Trophoblast cell (in vitro differentiated cells and primary cell): ENCODE data around the gene CLEC3A.
A peak's percentile ranks its signal among the peaks of the same experiment; 100 is the strongest.
"Not testable (repeated sequence)": the region's sequence is repeated elsewhere in the genome, so short reads cannot be mapped to it uniquely, and the experiment has no call there.

Experiments
- DNase-seq, 2 donors: peaks; one replicate each; pipeline ENCODE4 v3.0.0-alpha.2; 2016
- H2AFZ ChIP-seq: 2 replicates; pipeline ENCODE4 v1.6.1; 2013; ENCODE audit warnings: low read length, moderate library complexity, mild to moderate bottlenecking; ENCODE audit not compliant: insufficient read depth, poor library complexity
- H2AK5ac ChIP-seq: 2 replicates; pipeline ENCODE4 v1.6.1; 2013; ENCODE audit warnings: mild to moderate bottlenecking, low read length
- H2BK120ac ChIP-seq: 2 replicates; pipeline ENCODE4 v1.6.1; 2013; ENCODE audit warnings: low read length, mild to moderate bottlenecking, moderate library complexity; ENCODE audit not compliant: insufficient read depth, poor library complexity
- H2BK12ac ChIP-seq: 2 replicates; pipeline ENCODE4 v1.6.1; 2013; ENCODE audit warnings: mild to moderate bottlenecking, low read length, moderate library complexity
- H2BK5ac ChIP-seq: 2 replicates; pipeline ENCODE4 v1.6.1; 2013; ENCODE audit warnings: low read length, low read depth, moderate library complexity, mild to moderate bottlenecking; ENCODE audit not compliant: poor library complexity
- H3K14ac ChIP-seq: 2 replicates; pipeline ENCODE4 v1.6.1; 2013; ENCODE audit warnings: mild to moderate bottlenecking, low read length
- H3K18ac ChIP-seq: 2 replicates; pipeline ENCODE4 v1.6.1; 2013; ENCODE audit warnings: mild to moderate bottlenecking, low read length
- H3K23ac ChIP-seq: 2 replicates; pipeline ENCODE4 v1.6.1; 2013; ENCODE audit warnings: low read length
- H3K27ac ChIP-seq: 2 replicates; pipeline ENCODE4 v1.5.1; 2013; ENCODE audit warnings: low read depth, mild to moderate bottlenecking, inconsistent platforms, low read length, moderate library complexity
- H3K27me3 ChIP-seq: 2 replicates; pipeline ENCODE4 v1.6.1; 2013; ENCODE audit warnings: inconsistent platforms, mild to moderate bottlenecking, low read length, moderate library complexity; ENCODE audit not compliant: insufficient read depth
- H3K36me3 ChIP-seq, 2 experiments: 1 replicate in 1 of 2; 2 replicates in 1 of 2; pipeline ENCODE4 v1.6.1; 2013; ENCODE audit warnings: low read length in 2 of 2, mild to moderate bottlenecking in 2 of 2, moderate library complexity in 1 of 2; ENCODE audit not compliant: insufficient read depth in 2 of 2, control insufficient read depth in 1 of 2
- H3K4ac ChIP-seq: 2 replicates; pipeline ENCODE4 v1.6.1; 2013; ENCODE audit warnings: low read depth, mild to moderate bottlenecking, low read length, moderate library complexity
- H3K4me1 ChIP-seq, 2 experiments: 1 replicate in 1 of 2; 2 replicates in 1 of 2; pipeline ENCODE4 v1.6.1; 2013; ENCODE audit warnings: low read length in 2 of 2, mild to moderate bottlenecking in 2 of 2, moderate library complexity in 1 of 2; ENCODE audit not compliant: insufficient read depth in 2 of 2, control insufficient read depth in 1 of 2
- H3K4me2 ChIP-seq: 2 replicates; pipeline ENCODE4 v1.6.1; 2013; ENCODE audit warnings: inconsistent platforms, mild to moderate bottlenecking, low read length, moderate library complexity
- H3K4me3 ChIP-seq: 2 replicates; pipeline ENCODE4 v1.5.1; 2013; ENCODE audit warnings: mild to moderate bottlenecking, low read depth, low read length, inconsistent platforms
- H3K79me1 ChIP-seq: one replicate; pipeline ENCODE4 v1.6.1; 2013; ENCODE audit warnings: low read length
- H3K79me2 ChIP-seq: 2 replicates; pipeline ENCODE4 v1.6.1; 2013; ENCODE audit warnings: low read length, mild to moderate bottlenecking; ENCODE audit not compliant: control insufficient read depth, insufficient read depth, poor library complexity
- H3K9ac ChIP-seq: 2 replicates; pipeline ENCODE4 v1.6.1; 2013; ENCODE audit warnings: mild to moderate bottlenecking, low read length
- H3K9me3 ChIP-seq: 2 replicates; pipeline ENCODE4 v1.6.1; 2013; ENCODE audit warnings: low read depth, mild to moderate bottlenecking, control low read depth, inconsistent platforms, low read length; ENCODE audit not compliant: insufficient read depth
- H4K12ac ChIP-seq: 2 replicates; pipeline ENCODE4 v1.6.1; 2013; ENCODE audit warnings: low read depth, mild to moderate bottlenecking, low read length, moderate library complexity
- H4K8ac ChIP-seq: 2 replicates; pipeline ENCODE4 v1.6.1; 2013; ENCODE audit warnings: low read depth, mild to moderate bottlenecking, low read length, moderate library complexity
- H4K91ac ChIP-seq: one replicate; pipeline ENCODE4 v1.6.1; 2013; ENCODE audit warnings: low read depth, mild to moderate bottlenecking, low read length, moderate library complexity
- WGBS: extraction: QIAGEN DNeasy Blood & Tissue Kit; methylation state at CpG from one replicate; pipeline ENCODE4 v1.1.7; 2013; ENCODE audit warnings: missing lambda C conversion rate; ENCODE audit not compliant: insufficient read length, insufficient coverage; ENCODE audit errors: extremely low coverage; 5-methylcytosine and 5-hydroxymethylcytosine counted together

CLEC3A gene

DNA sequence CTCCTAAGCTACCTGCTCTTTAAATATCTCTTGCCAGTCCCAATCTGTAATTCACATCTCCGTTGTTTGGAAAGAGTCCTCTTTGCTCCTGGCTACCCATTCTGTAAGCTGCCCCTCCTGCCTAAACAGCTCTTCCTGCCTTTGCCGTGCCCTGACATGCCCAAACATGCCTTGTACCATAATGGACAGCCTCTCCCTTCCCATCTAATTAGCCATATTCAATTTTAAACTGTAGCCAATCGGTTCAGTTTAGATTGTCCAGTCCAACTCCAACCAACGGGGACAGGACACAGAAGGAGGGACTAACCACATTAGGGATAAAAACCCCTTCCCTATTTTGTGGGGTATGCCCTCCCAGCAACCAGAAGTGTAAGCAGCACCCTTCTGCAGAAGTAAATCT, 30.6 kb upstream of the CLEC3A start:
- H3K4me1 ChIP-seq = peaks cover 2 to 6% of the 10 kb centered on the region in 2 experiments
- H3K27ac ChIP-seq = peak overlapping the region; percentile 100
- H3K79me2 ChIP-seq = no peaks in the 10 kb centered on the region
- no peaks in the 10 kb centered on the region for H3K36me3 ChIP-seq
- no peak overlapping the region for H3K4me2 ChIP-seq
- no peak overlapping the region for H3K23ac ChIP-seq
- H3K18ac ChIP-seq = no peak overlapping the region
- H4K91ac ChIP-seq = peak overlapping the region; percentile 49
- H4K12ac ChIP-seq = no peak overlapping the region
- no CpG with 5 or more reads among the region's 4 CpGs for WGBS
- H3K9ac ChIP-seq = no peak overlapping the region
- peaks cover 14% of the 10 kb centered on the region for H3K79me1 ChIP-seq
- H3K9me3 ChIP-seq = peaks cover 5% of the 10 kb centered on the region
- no peaks in the 10 kb centered on the region for H3K27me3 ChIP-seq
- H3K4ac ChIP-seq = no peak overlapping the region
- H2AFZ ChIP-seq = no peak overlapping the region
- no peak for DNase-seq
- H4K8ac ChIP-seq = no peak overlapping the region
- H2BK12ac ChIP-seq = peak overlapping the region; percentile 16
- peak overlapping the region; percentile 37 for H2BK120ac ChIP-seq
- H2AK5ac ChIP-seq = peak overlapping the region; percentile 42
- H3K14ac ChIP-seq = peak overlapping the region; percentile 24
- H3K4me3 ChIP-seq = no peak overlapping the region
- peak overlapping the region; percentile 63 for H2BK5ac ChIP-seq

DNA sequence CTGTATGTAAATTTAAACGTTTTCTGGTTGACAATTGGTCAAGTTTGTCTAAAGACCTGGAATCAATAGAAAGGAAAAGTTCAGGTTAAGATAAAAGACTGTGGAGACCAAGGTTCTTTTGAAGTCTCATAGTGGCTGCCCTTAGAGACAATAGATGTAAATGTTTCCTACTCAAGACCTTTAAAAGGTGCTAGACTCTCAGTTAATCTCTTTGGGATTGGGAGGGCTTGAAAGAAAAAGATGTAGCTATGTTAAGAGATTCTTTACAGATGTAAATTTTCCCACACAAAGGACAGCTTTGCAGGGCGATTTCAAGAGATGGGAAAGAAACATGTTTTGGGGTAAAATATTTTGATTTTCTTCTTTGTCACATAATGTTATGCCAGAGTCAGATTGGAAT, 30.0 kb upstream of the CLEC3A start:
- H3K36me3 ChIP-seq, H3K4me3 ChIP-seq, H4K8ac ChIP-seq, H2BK120ac ChIP-seq, H3K14ac ChIP-seq, H3K9me3 ChIP-seq, H3K23ac ChIP-seq, H3K4me1 ChIP-seq, H2BK5ac ChIP-seq, H4K12ac ChIP-seq, H2AFZ ChIP-seq, H3K4ac ChIP-seq, H2AK5ac ChIP-seq, H3K18ac ChIP-seq, H3K27me3 ChIP-seq, H4K91ac ChIP-seq, H2BK12ac ChIP-seq, H3K4me2 ChIP-seq, DNase-seq, H3K9ac ChIP-seq, H3K79me2 ChIP-seq: not testable (repeated sequence)
- Histone ChIP-seq H3K79me1 (peaks cover 14% of the 10 kb centered on the region), H3K27ac (peak overlapping the region; percentile 100)
- no CpG with 5 or more reads among the region's 2 CpGs for WGBS

DNA sequence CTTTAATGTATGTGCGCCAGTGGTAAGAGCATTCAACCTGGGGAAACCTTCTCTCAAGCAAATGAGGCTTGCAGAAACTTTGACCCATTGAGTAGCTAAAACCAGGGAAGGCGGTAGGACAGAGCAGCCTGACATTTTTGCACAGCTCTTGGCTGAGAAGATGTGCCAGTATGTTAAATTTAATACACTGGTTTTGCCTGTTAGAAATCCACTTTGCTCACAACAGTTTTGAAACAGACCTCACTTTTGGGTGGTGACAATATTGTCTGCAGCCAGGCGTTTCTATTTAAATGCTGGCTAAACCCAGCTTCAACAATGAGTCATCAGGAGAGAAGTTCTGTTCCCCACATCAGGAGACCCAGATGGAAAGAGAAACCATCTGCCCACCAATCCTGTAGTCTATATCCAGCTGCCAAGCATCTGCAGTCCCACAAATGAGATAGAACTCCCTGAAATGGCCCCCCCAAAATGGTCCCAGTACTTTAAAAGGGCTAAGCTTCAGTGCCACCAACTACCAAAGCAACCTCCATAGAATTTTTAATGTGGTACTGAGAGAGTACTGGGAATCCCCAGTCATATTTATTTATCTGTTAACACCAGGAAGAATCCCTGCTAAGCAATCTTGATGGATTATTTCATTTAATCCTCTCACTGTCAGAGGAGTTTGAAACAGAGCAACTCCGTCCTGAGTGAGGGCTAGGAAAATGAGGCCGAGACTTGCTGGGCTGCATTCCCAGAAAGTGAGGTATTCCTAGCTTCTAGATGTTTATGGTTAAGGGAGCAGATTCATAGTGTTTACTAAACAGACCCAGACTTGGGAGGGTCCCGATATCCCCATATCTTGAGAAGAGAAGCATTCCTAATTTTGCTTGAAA, 29.0 kb upstream of the CLEC3A start:
- peak overlapping the region; percentile 88 for H2BK12ac ChIP-seq

DNA sequence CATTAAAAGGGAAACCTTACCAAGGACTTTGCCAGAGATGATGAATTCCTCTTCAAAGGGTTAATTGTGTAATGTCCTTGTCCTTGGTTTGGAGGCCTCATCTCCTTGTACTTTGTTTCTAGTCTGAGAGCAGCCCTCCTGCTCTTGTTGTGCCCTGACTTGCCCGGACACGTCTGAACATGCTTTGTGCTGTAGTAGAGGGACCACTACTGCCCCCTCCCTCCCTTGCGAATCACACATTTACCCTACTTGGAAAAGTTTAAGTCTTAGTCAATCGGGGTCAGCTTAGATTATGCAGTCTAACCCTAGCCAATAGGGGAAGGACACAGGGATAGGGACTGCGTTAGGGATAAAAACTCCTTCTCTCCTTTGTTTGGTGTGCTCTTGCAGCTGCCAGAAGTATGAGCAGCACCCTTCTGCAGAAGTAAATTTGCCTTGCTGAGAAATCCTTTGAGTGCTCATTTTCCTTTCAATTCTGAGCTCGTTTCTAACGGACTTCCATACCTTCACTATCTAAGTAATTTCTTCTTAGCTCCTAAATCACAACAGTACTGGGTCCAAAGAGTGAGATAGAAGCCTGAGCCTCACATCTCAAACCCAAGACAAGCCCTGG, 26.4 kb upstream of the CLEC3A start:
- Histone ChIP-seq H3K36me3 (no peaks in the 10 kb centered on the region), H3K79me2 (no peaks in the 10 kb centered on the region), H3K23ac (no peak overlapping the region), H4K12ac (no peak overlapping the region), H3K9ac (no peak overlapping the region), H3K27ac (no peak overlapping the region), H3K79me1 (peaks cover 14% of the 10 kb centered on the region), H2BK12ac (peak overlapping the region; percentile 8), H2BK120ac (no peak overlapping the region), H3K18ac (no peak overlapping the region), H2AK5ac (no peak overlapping the region), H3K4me3 (no peak overlapping the region), H3K27me3 (no peaks in the 10 kb centered on the region), H3K4me2 (no peak overlapping the region), H3K4me1 (peaks cover 2 to 8% of the 10 kb centered on the region in 2 experiments), H3K9me3 (peaks cover 5% of the 10 kb centered on the region), H3K4ac (no peak overlapping the region), H3K14ac (no peak overlapping the region), H2BK5ac (peak overlapping the region; percentile 36), H4K8ac (no peak overlapping the region), H2AFZ (no peak overlapping the region), H4K91ac (peak overlapping the region; percentile 34)
- no CpG with 5 or more reads among the region's 7 CpGs for whole genome bisulfite sequencing
- DNase-seq = no peak

More for the DNA sequence above, 29.0 kb upstream of the CLEC3A start:
- Histone ChIP-seq H3K4me3 (no peak overlapping the region), H3K9ac (no peak overlapping the region), H2BK5ac (peak overlapping the region; percentile 99), H3K18ac (peak overlapping the region; percentile 87), H3K4me2 (peak overlapping the region; percentile 81), H3K9me3 (peaks cover 5% of the 10 kb centered on the region), H4K91ac (peak overlapping the region; percentile 96), H3K36me3 (no peaks in the 10 kb centered on the region), H3K4me1 (peaks cover 2 to 6% of the 10 kb centered on the region in 2 experiments), H3K27ac (peak overlapping the region; percentile 100), H3K23ac (no peak overlapping the region), H4K12ac (peak overlapping the region; percentile 64), H3K4ac (peak overlapping the region; percentile 47), H3K14ac (peak overlapping the region; percentile 83), H2BK120ac (peak overlapping the region; percentile 99), H4K8ac (peak overlapping the region; percentile 82), H3K79me2 (no peaks in the 10 kb centered on the region), H3K79me1 (peaks cover 14% of the 10 kb centered on the region), H2AK5ac (no peak overlapping the region), H3K27me3 (no peaks in the 10 kb centered on the region), H2AFZ (no peak overlapping the region)
- no CpG with 5 or more reads among the region's 6 CpGs for WGBS
- peak; percentile 81 to 86 for DNase-seq
